HG03342 (cell line): Measurements from ENCODE around the gene AACS.

Source experiments
- ATAC-seq: cut with Tn5 transposase; IDR thresholded peaks from one replicate; pipeline ENCODE4 v1.9.1; 2021; ENCODE audit warnings: mild to moderate bottlenecking, moderate library complexity; ENCODE audit not compliant: unreplicated experiment

The AACS gene

GRCh38 chr12:125149160-125150108 is 84.2 kb downstream of the AACS start:
- ATAC-seq, result peak; percentile 94

- ATAC-seq, result no peak
These were observed 86.0 kb downstream of the AACS start for GRCh38 chr12:125151284-125151683.

GRCh38 chr12:125152463-125152862 is 87.2 kb downstream of the AACS start:
- ATAC-seq, result no peak

- no peak for ATAC-seq
These were observed 90.1 kb downstream of the AACS start for GRCh38 chr12:125155366-125155765.

GRCh38 chr12:125157177-125157576 is 91.9 kb downstream of the AACS start:
- ATAC-seq, result no peak

- ATAC-seq, result no peak
These were observed 94.5 kb downstream of the AACS start for GRCh38 chr12:125159702-125160101.

- no peak for ATAC-seq
These were observed 95.2 kb downstream of the AACS start for GRCh38 chr12:125160281-125160955.

- no peak for ATAC-seq
These were observed 96.4 kb downstream of the AACS start for GRCh38 chr12:125161712-125162022.

- ATAC-seq, result no peak
These were observed 97.3 kb downstream of the AACS start for GRCh38 chr12:125162489-125163028.

- ATAC-seq, result no peak
These were observed 97.9 kb downstream of the AACS start for GRCh38 chr12:125163148-125163547.

GRCh38 chr12:125164541-125164940 is 99.3 kb downstream of the AACS start:
- no peak for ATAC-seq

GRCh38 chr12:125166041-125166440 is 100.8 kb downstream of the AACS start:
- no peak for ATAC-seq

- ATAC-seq, result no peak
These were observed 102.4 kb downstream of the AACS start for GRCh38 chr12:125167658-125168057.

GRCh38 chr12:125169451-125169850 is 104.2 kb downstream of the AACS start:
- no peak for ATAC-seq

- no peak for ATAC-seq
These were observed 104.6 kb downstream of the AACS start for GRCh38 chr12:125169870-125170269.

GRCh38 chr12:125171267-125171666 is 106.0 kb downstream of the AACS start:
- ATAC-seq, result no peak

GRCh38 chr12:125172231-125172850 is 107.1 kb downstream of the AACS start:
- no peak for ATAC-seq

GRCh38 chr12:125175576-125175975 is 110.3 kb downstream of the AACS start:
- ATAC-seq, result no peak

GRCh38 chr12:125178222-125178621 is 113.0 kb downstream of the AACS start:
- ATAC-seq, result no peak

- no peak for ATAC-seq
These were observed 114.9 kb downstream of the AACS start for GRCh38 chr12:125180144-125180543.

GRCh38 chr12:125181107-125181506 is 115.9 kb downstream of the AACS start:
- no peak for ATAC-seq
